ENCODE data around the gene UBQLNL.

GRCh38 chr11:5564259-5565019 is 47.9 kb upstream of the UBQLNL start:
- no peak for TF ChIP-seq CTCF (conservative IDR thresholded peaks at IDR 0.05; ENCODE audit: low read depth, low read length)
- TF ChIP-seq EZH2 (IDR thresholded peaks at IDR 0.05; ENCODE audit: borderline replicate concordance, low read depth, low read length, poor library complexity, severe bottlenecking): no peak

Measured in A673 (cell line).